ENCODE data around the gene FBXW5. TPM values are rescaled to one million over a fixed set of nuclear protein-coding genes. Genes with fewer than 3 reads are reported as not detected.

The FBXW5 gene
- total RNA-seq, 1 donor from 2014 or later = 421 TPM

GRCh38 chr9:136940526-136941230, 3.9 kb downstream of the FBXW5 start:
- H3K9me3 ChIP-seq = no peaks in the 10 kb centered on the region
- peaks cover 40 to 43% of the 10 kb centered on the region in 2 donors for H3K36me3 ChIP-seq
- no peak overlapping the region for H3K27ac ChIP-seq
- no peak for TF ChIP-seq CTCF (IDR thresholded peaks at IDR 0.05)
- no peak for DNase-seq (ENCODE audit: low spot score in 2 of 2)
- intact Hi-C loops (cut with DNase I) = loop anchor here (5.0 kb wide), 1 partner anchor 133 kb away; the partner anchor contains the start of gene RABL6
- H3K4me3 ChIP-seq = no peak overlapping the region
- peaks cover 6 to 14% of the 10 kb centered on the region in 2 donors for H3K4me1 ChIP-seq
- no peaks in the 10 kb centered on the region for H3K27me3 ChIP-seq

GRCh38 chr9:136939996-136940525, 4.5 kb downstream of the FBXW5 start:
- Histone ChIP-seq H3K36me3 (peaks cover 40 to 43% of the 10 kb centered on the region in 2 donors), H3K27ac (peak overlapping the region; percentile 9 to 16), H3K4me1 (peaks cover 6 to 14% of the 10 kb centered on the region in 2 donors), H3K27me3 (no peaks in the 10 kb centered on the region), H3K9me3 (no peaks in the 10 kb centered on the region), H3K4me3 (no peak overlapping the region)
- no peak for TF ChIP-seq CTCF (IDR thresholded peaks at IDR 0.05)
- intact Hi-C loops (cut with DNase I) = loop anchor here (5.0 kb wide), 1 partner anchor 133 kb away; the partner anchor contains the start of gene RABL6
- no peak for DNase-seq (ENCODE audit: low spot score in 2 of 2)

GRCh38 chr9:136939431-136939995, 5.0 kb downstream of the FBXW5 start:
- intact Hi-C loops (cut with DNase I) = no loop called here

GRCh38 chr9:136937186-136938001, 7.1 kb downstream of the FBXW5 start:
- intact Hi-C loops (cut with DNase I) = no loop called here
- peaks cover 35 to 36% of the 10 kb centered on the region in 2 donors for H3K36me3 ChIP-seq
- DNase-seq (ENCODE audit: low spot score in 2 of 2) = no peak
- peaks cover 0 to 1% of the 10 kb centered on the region in 2 donors for H3K4me1 ChIP-seq
- H3K9me3 ChIP-seq = no peaks in the 10 kb centered on the region
- no peak for TF ChIP-seq CTCF (IDR thresholded peaks at IDR 0.05)
- H3K27me3 ChIP-seq = no peaks in the 10 kb centered on the region
- no peak overlapping the region for H3K4me3 ChIP-seq
- H3K27ac ChIP-seq = no peak overlapping the region

More at GRCh38 chr9:136939431-136939995, 5.0 kb downstream of the FBXW5 start:
- no peak overlapping the region for H3K4me3 ChIP-seq
- peaks cover 40 to 43% of the 10 kb centered on the region in 2 donors for H3K36me3 ChIP-seq
- no peak for TF ChIP-seq CTCF (IDR thresholded peaks at IDR 0.05)
- peak overlapping the region; percentile 9 to 16 for H3K27ac ChIP-seq
- peaks cover 6 to 14% of the 10 kb centered on the region in 2 donors for H3K4me1 ChIP-seq
- DNase-seq (ENCODE audit: low spot score in 2 of 2) = no peak
- H3K27me3 ChIP-seq = no peaks in the 10 kb centered on the region
- no peaks in the 10 kb centered on the region for H3K9me3 ChIP-seq

- H3K27ac ChIP-seq = no peak overlapping the region
- no peak overlapping the region for H3K4me3 ChIP-seq
- no peak for DNase-seq (ENCODE audit: low spot score in 2 of 2)
- TF ChIP-seq CTCF (IDR thresholded peaks at IDR 0.05) = no peak
- no peaks in the 10 kb centered on the region for H3K9me3 ChIP-seq
- H3K27me3 ChIP-seq = no peaks in the 10 kb centered on the region
- intact Hi-C loops (cut with DNase I) = no loop called here
- peaks cover 28 to 29% of the 10 kb centered on the region in 2 donors for H3K36me3 ChIP-seq
- no peaks in the 10 kb centered on the region for H3K4me1 ChIP-seq
These were observed 7.8 kb downstream of the FBXW5 start for GRCh38 chr9:136936645-136937170.
